ENCODE measurements around the gene SPNS3.

- no peak for TF ChIP-seq EZH2 (IDR thresholded peaks at IDR 0.05)
- TF ChIP-seq, protein P1, sequence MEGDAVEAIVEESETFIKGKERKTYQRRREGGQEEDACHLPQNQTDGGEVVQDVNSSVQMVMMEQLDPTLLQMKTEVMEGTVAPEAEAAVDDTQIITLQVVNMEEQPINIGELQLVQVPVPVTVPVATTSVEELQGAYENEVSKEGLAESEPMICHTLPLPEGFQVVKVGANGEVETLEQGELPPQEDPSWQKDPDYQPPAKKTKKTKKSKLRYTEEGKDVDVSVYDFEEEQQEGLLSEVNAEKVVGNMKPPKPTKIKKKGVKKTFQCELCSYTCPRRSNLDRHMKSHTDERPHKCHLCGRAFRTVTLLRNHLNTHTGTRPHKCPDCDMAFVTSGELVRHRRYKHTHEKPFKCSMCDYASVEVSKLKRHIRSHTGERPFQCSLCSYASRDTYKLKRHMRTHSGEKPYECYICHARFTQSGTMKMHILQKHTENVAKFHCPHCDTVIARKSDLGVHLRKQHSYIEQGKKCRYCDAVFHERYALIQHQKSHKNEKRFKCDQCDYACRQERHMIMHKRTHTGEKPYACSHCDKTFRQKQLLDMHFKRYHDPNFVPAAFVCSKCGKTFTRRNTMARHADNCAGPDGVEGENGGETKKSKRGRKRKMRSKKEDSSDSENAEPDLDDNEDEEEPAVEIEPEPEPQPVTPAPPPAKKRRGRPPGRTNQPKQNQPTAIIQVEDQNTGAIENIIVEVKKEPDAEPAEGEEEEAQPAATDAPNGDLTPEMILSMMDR (IDR thresholded peaks at IDR 0.05 in 2 of 3, conservative IDR thresholded peaks at IDR 0.05 in 1 of 3; ENCODE audit: borderline replicate concordance in 1 of 3, insufficient read depth in 1 of 3, low read depth in 2 of 3, low read length in 2 of 3), result no peak
- no peak for TF ChIP-seq MAX (IDR thresholded peaks at IDR 0.05)
- no peak for TF ChIP-seq SP1 (IDR thresholded peaks at IDR 0.05; ENCODE audit: low read depth)
- TF ChIP-seq POLR2A (IDR thresholded peaks at IDR 0.05; ENCODE audit: borderline replicate concordance, extremely low read depth, insufficient read depth, insufficient read length), result no peak
- no peak for TF ChIP-seq EGR1 (IDR thresholded peaks at IDR 0.05; ENCODE audit: low read depth)
- no peak for TF ChIP-seq ZNF274 (IDR thresholded peaks at IDR 0.05; ENCODE audit: low read depth, low read length)
- no peak for TF ChIP-seq JUND (IDR thresholded peaks at IDR 0.05)
- TF ChIP-seq POLR2AphosphoS5 (IDR thresholded peaks at IDR 0.05; ENCODE audit: low read depth, low read length), result no peak
- no peak for TF ChIP-seq FOSL1 (IDR thresholded peaks at IDR 0.05; ENCODE audit: low read depth)
- no peak for TF ChIP-seq RAD21 (IDR thresholded peaks at IDR 0.05; ENCODE audit: low read depth)
- no peak for TF ChIP-seq EZH2phosphoT487 (IDR thresholded peaks at IDR 0.05; ENCODE audit: borderline replicate concordance)
- no peak for TF ChIP-seq ZBTB33 (IDR thresholded peaks at IDR 0.05; ENCODE audit: extremely low read depth, insufficient replicate concordance, low read length)
- no peak for TF ChIP-seq CEBPB (IDR thresholded peaks at IDR 0.05; ENCODE audit: low read depth)
Measured at GRCh38 chr17:4393806-4394205, 39.9 kb upstream of the SPNS3 start.

Measured in HCT116 (cell line).